ENCODE data around the gene ALG14. TPM values are rescaled to one million over a fixed set of nuclear protein-coding genes. Genes with fewer than 3 reads are reported as not detected.
"Not testable (repeated sequence)": the region's sequence is repeated elsewhere in the genome, so short reads cannot be mapped to it uniquely, and the experiment has no call there.

ALG14 gene
- total RNA-seq, 1 experiment from 2014 or later, result 2.2 TPM

DNA sequence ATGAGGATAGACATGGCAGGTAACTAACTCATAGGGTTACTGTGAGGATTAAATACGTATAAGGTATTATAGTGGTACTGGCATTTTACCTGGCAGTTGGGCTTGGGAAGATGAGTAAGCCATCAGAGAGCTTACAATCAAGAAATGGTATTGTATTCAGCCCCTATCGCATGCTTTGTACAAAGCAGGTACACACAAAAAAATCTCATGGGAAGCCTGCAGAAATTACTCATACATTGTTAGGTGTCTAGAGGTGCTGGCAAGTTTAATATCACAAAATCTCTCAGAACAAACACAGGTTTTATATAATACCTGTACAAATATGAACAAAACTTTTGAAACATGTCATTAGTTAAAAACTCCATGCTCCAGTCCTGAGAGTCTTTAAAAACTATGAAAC, 74.0 kb downstream of the ALG14 start:
- Histone ChIP-seq H3K79me2 (ENCODE audit: low read length) (no peaks in the 10 kb centered on the region), H3K27me3 (ENCODE audit: low read length) (no peaks in the 10 kb centered on the region), H3K27ac (ENCODE audit: low read length) (no peak overlapping the region), H3K4me1 (ENCODE audit: low read length) (no peaks in the 10 kb centered on the region), H3K36me3 (ENCODE audit: insufficient read depth, low read length) (no peaks in the 10 kb centered on the region), H3K9me3 (ENCODE audit: low read length) (no peaks in the 10 kb centered on the region), H3K4me3 (ENCODE audit: low read length) (no peak overlapping the region), H3K9me2 (replicated peaks; ENCODE audit: insufficient read depth, low read length) (no peaks in the 10 kb centered on the region), H3K9ac (ENCODE audit: low read length) (no peak overlapping the region), H4K20me1 (ENCODE audit: insufficient read depth, low read depth, low read length) (no peaks in the 10 kb centered on the region; the same call in 1 of the 2 replicates), H3K4me2 (ENCODE audit: low read depth, low read length, poor library complexity, severe bottlenecking) (no peak overlapping the region), H2AFZ (ENCODE audit: low read length) (no peak overlapping the region)
- DNase-seq, result no peak

- Histone ChIP-seq H2AFZ (ENCODE audit: low read length) (no peak overlapping the region), H4K20me1 (ENCODE audit: insufficient read depth, low read depth, low read length) (no peaks in the 10 kb centered on the region; the same call in 1 of the 2 replicates), H3K79me2 (ENCODE audit: low read length) (no peaks in the 10 kb centered on the region), H3K27ac (ENCODE audit: low read length) (no peak overlapping the region), H3K4me3 (ENCODE audit: low read length) (no peak overlapping the region), H3K36me3 (ENCODE audit: insufficient read depth, low read length) (no peaks in the 10 kb centered on the region), H3K9ac (ENCODE audit: low read length) (no peak overlapping the region), H3K4me1 (ENCODE audit: low read length) (no peaks in the 10 kb centered on the region), H3K27me3 (ENCODE audit: low read length) (no peaks in the 10 kb centered on the region), H3K9me3 (ENCODE audit: low read length) (no peaks in the 10 kb centered on the region), H3K4me2 (ENCODE audit: low read depth, low read length, poor library complexity, severe bottlenecking) (no peak overlapping the region), H3K9me2 (replicated peaks; ENCODE audit: insufficient read depth, low read length) (no peaks in the 10 kb centered on the region)
- no peak for DNase-seq
Observed at GRCh38 chr1:94998114-94998513, 74.6 kb downstream of the ALG14 start.

GRCh38 chr1:94995536-94995935, 77.2 kb downstream of the ALG14 start:
- H3K9me3 ChIP-seq (ENCODE audit: low read length); H3K4me2 ChIP-seq (ENCODE audit: low read depth, low read length, poor library complexity, severe bottlenecking); H2AFZ ChIP-seq (ENCODE audit: low read length); H3K9me2 ChIP-seq (replicated peaks; ENCODE audit: insufficient read depth, low read length); H3K79me2 ChIP-seq (ENCODE audit: low read length); H3K36me3 ChIP-seq (ENCODE audit: insufficient read depth, low read length); H3K27ac ChIP-seq (ENCODE audit: low read length); DNase-seq; H3K27me3 ChIP-seq (ENCODE audit: low read length); H3K4me1 ChIP-seq (ENCODE audit: low read length); H4K20me1 ChIP-seq (ENCODE audit: insufficient read depth, low read depth, low read length); H3K9ac ChIP-seq (ENCODE audit: low read length); H3K4me3 ChIP-seq (ENCODE audit: low read length): not testable (repeated sequence)

GRCh38 chr1:94994805-94995204, 77.9 kb downstream of the ALG14 start:
- no peak overlapping the region for H3K4me2 ChIP-seq (ENCODE audit: low read depth, low read length, poor library complexity, severe bottlenecking)

DNA sequence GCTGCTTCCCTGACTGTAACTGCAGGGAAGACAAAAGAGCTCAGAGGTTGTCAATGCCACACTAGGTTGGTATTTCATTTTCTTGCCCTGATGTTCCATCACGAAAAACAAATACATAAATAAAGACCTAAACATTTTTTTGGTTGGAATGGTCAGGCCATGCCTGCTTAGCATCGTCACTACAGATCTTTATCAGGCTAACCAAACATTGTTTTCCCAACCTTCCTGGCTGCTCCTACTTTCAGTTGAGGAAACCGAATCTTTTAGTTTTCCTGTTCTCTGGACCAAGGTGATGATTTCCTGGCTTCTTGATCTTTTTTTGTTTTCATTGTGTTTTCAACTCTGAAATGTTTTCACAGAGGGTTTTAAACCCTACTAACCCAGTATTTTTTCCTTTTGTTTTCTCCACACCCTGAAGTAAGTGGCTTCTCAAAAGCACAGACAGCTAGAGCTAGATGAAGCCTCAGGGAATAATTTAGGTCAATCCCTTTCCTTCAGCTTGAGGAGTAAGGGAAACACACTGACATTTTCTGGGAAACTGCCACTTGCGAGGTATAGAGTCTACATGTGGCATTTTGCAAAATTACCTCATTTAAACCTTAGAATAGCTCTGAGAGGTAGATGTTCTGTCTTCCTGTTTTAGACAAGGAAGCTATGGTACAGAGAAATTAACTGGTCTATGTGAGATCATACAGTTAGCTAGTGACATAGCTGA, 78.7 kb downstream of the ALG14 start:
- H3K4me1 ChIP-seq (ENCODE audit: low read length), result no peaks in the 10 kb centered on the region
- no peak overlapping the region for H2AFZ ChIP-seq (ENCODE audit: low read length)
- H3K36me3 ChIP-seq (ENCODE audit: insufficient read depth, low read length), result no peaks in the 10 kb centered on the region
- H3K27ac ChIP-seq (ENCODE audit: low read length), result no peak overlapping the region
- H3K9ac ChIP-seq (ENCODE audit: low read length), result no peak overlapping the region
- H3K9me2 ChIP-seq (replicated peaks; ENCODE audit: insufficient read depth, low read length), result no peaks in the 10 kb centered on the region
- H3K79me2 ChIP-seq (ENCODE audit: low read length), result no peaks in the 10 kb centered on the region
- H3K4me3 ChIP-seq (ENCODE audit: low read length), result no peak overlapping the region
- no peak overlapping the region for H3K4me2 ChIP-seq (ENCODE audit: low read depth, low read length, poor library complexity, severe bottlenecking)
- H4K20me1 ChIP-seq (ENCODE audit: insufficient read depth, low read depth, low read length), result no peaks in the 10 kb centered on the region
- no peaks in the 10 kb centered on the region for H3K27me3 ChIP-seq (ENCODE audit: low read length)
- H3K9me3 ChIP-seq (ENCODE audit: low read length), result no peaks in the 10 kb centered on the region
- no peak for DNase-seq

More at GRCh38 chr1:94994805-94995204, 77.9 kb downstream of the ALG14 start:
- no peak overlapping the region for H3K9ac ChIP-seq (ENCODE audit: low read length)
- H3K4me1 ChIP-seq (ENCODE audit: low read length), result no peaks in the 10 kb centered on the region
- H3K79me2 ChIP-seq (ENCODE audit: low read length), result no peaks in the 10 kb centered on the region
- no peak overlapping the region for H3K27ac ChIP-seq (ENCODE audit: low read length)
- no peaks in the 10 kb centered on the region for H3K9me3 ChIP-seq (ENCODE audit: low read length)
- no peaks in the 10 kb centered on the region; the same call in 1 of the 2 replicates for H4K20me1 ChIP-seq (ENCODE audit: insufficient read depth, low read depth, low read length)
- DNase-seq, result no peak
- no peaks in the 10 kb centered on the region for H3K9me2 ChIP-seq (replicated peaks; ENCODE audit: insufficient read depth, low read length)
- no peak overlapping the region for H3K4me3 ChIP-seq (ENCODE audit: low read length)
- H3K36me3 ChIP-seq (ENCODE audit: insufficient read depth, low read length), result no peaks in the 10 kb centered on the region
- no peak overlapping the region for H2AFZ ChIP-seq (ENCODE audit: low read length)
- H3K27me3 ChIP-seq (ENCODE audit: low read length), result no peaks in the 10 kb centered on the region

DNA sequence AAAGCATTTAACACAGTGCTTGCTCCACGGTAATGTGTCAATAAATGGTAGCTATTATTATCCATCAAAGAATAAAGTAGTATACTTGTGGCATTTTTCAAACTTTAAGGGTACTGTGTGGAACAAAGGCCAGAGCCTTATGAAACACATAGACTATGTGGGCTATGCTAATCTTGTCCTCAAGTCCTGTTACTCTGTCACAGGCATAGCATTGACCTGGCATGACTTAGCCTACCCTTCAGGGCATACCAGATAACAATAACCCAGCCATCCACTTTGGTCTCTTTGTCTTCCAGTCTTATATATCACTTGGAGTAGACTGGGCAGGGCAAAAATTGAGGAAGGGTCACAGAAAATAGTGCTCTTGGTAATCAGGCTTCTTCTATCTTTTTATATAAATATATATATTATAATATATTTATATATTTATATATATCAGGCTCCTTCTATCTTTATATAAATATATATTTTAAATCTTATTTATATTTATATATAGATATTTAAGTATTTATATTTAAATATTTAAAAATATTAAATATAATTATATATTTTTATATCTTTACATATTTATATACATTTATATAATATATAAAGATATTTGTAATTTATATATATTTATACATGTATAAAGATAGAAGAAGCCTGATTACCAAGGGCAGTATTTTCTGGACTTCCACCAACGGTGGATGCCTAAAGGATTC, 79.7 kb downstream of the ALG14 start:
- DNase-seq, result no peak
- Histone ChIP-seq H3K9ac (ENCODE audit: low read length) (no peak overlapping the region), H4K20me1 (ENCODE audit: insufficient read depth, low read depth, low read length) (no peaks in the 10 kb centered on the region), H3K4me3 (ENCODE audit: low read length) (no peak overlapping the region), H2AFZ (ENCODE audit: low read length) (no peak overlapping the region), H3K4me1 (ENCODE audit: low read length) (no peaks in the 10 kb centered on the region), H3K4me2 (ENCODE audit: low read depth, low read length, poor library complexity, severe bottlenecking) (no peak overlapping the region), H3K9me2 (replicated peaks; ENCODE audit: insufficient read depth, low read length) (no peaks in the 10 kb centered on the region), H3K9me3 (ENCODE audit: low read length) (no peaks in the 10 kb centered on the region), H3K27me3 (ENCODE audit: low read length) (no peaks in the 10 kb centered on the region), H3K79me2 (ENCODE audit: low read length) (no peaks in the 10 kb centered on the region), H3K36me3 (ENCODE audit: insufficient read depth, low read length) (no peaks in the 10 kb centered on the region), H3K27ac (ENCODE audit: low read length) (no peak overlapping the region)

DNA sequence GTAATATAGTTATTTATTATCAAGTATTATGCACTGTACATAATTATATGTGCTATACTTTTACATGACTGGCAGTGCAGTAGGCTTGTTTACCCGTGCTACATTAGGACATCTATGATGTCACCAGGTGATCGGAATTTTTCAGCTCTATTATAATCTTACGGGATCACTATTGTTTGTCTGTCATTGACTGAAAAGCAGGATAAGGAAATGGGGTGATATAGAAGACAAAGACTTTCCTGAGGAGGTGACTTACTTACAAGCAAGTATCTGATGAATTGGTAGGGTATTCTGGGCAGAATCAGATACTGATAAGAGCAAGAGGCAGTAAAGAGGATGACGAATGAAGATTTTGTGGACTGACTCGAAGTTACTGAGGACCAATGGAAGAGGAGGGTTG, 80.6 kb downstream of the ALG14 start:
- Histone ChIP-seq H4K20me1 (ENCODE audit: insufficient read depth, low read depth, low read length) (no peaks in the 10 kb centered on the region), H3K27me3 (ENCODE audit: low read length) (no peaks in the 10 kb centered on the region), H3K4me2 (ENCODE audit: low read depth, low read length, poor library complexity, severe bottlenecking) (no peak overlapping the region), H3K9me2 (replicated peaks; ENCODE audit: insufficient read depth, low read length) (no peaks in the 10 kb centered on the region), H2AFZ (ENCODE audit: low read length) (no peak overlapping the region), H3K27ac (ENCODE audit: low read length) (no peak overlapping the region), H3K4me1 (ENCODE audit: low read length) (no peaks in the 10 kb centered on the region), H3K36me3 (ENCODE audit: insufficient read depth, low read length) (no peaks in the 10 kb centered on the region), H3K79me2 (ENCODE audit: low read length) (no peaks in the 10 kb centered on the region), H3K4me3 (ENCODE audit: low read length) (no peak overlapping the region), H3K9me3 (ENCODE audit: low read length) (no peaks in the 10 kb centered on the region), H3K9ac (ENCODE audit: low read length) (no peak overlapping the region)
- DNase-seq, result no peak

DNA sequence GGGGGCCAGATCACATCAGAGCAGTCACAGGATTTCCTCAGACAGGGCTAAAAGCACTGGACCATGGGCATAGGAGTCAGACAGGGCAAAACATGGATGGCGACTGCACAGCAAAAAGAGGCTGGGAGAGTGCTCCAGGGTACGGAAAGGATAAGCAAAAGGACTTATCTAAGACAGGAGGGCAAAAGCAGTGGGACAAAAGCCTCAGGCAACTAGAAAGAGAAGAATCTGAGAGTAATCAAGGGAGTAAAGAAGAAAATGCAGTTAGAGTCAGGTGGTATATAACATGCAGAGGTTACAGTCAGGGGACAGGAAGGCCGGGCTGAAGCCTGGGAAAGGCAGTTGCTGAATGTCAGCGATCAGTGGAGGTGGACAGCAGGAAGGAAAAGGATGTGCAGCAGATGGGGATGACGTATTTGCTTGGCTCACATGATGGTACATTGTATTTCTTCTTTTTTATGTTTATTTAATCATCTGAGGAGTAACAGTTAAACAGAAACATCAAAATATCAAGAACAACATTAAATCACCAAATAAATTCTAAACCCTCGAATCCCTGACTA, 82.8 kb downstream of the ALG14 start:
- Histone ChIP-seq H3K9me2 (replicated peaks; ENCODE audit: insufficient read depth, low read length) (no peaks in the 10 kb centered on the region), H3K4me1 (ENCODE audit: low read length) (no peaks in the 10 kb centered on the region)

More for the DNA sequence above, 82.8 kb downstream of the ALG14 start:
- Histone ChIP-seq H3K9me3 (ENCODE audit: low read length) (no peaks in the 10 kb centered on the region), H2AFZ (ENCODE audit: low read length) (no peak overlapping the region), H3K9ac (ENCODE audit: low read length) (no peak overlapping the region), H3K27me3 (ENCODE audit: low read length) (no peaks in the 10 kb centered on the region), H4K20me1 (ENCODE audit: insufficient read depth, low read depth, low read length) (no peaks in the 10 kb centered on the region), H3K79me2 (ENCODE audit: low read length) (no peaks in the 10 kb centered on the region), H3K27ac (ENCODE audit: low read length) (no peak overlapping the region), H3K4me2 (ENCODE audit: low read depth, low read length, poor library complexity, severe bottlenecking) (no peak overlapping the region), H3K36me3 (ENCODE audit: insufficient read depth, low read length) (no peaks in the 10 kb centered on the region), H3K4me3 (ENCODE audit: low read length) (no peak overlapping the region)
- no peak for DNase-seq
